Measurements from ENCODE around the gene GOLGA5.

GRCh38 chr14:92750994-92751400 lies 43.1 kb upstream of the GOLGA5 start:
- no peak for TF ChIP-seq EZH2 (IDR thresholded peaks at IDR 0.05; ENCODE audit: borderline replicate concordance, insufficient read depth, low read depth, low read length, poor library complexity, severe bottlenecking)
- no peak for TF ChIP-seq CTCF (IDR thresholded peaks at IDR 0.05)
